Measurements from ENCODE around the gene DNASE2B.

DNASE2B gene

GRCh38 chr1:84398175-84399155 lies at the start of gene DNASE2B:
Gene DNASE2B (plus strand): TSS chr1:84398484. CDS start chr1:84398565, 81 bp downstream.
- in situ Hi-C loops (cut with HindIII; ENCODE audit: low sequenced_read_pairs), result no loop called here

- in situ Hi-C loops (cut with HindIII; ENCODE audit: low sequenced_read_pairs), result no loop called here
Measured at GRCh38 chr1:84348759-84349158, 49.5 kb upstream of the DNASE2B start.

GRCh38 chr1:84350104-84350503 lies 48.2 kb upstream of the DNASE2B start:
- in situ Hi-C loops (cut with HindIII; ENCODE audit: low sequenced_read_pairs), result no loop called here

- in situ Hi-C loops (cut with HindIII; ENCODE audit: low sequenced_read_pairs), result no loop called here
Measured at GRCh38 chr1:84350550-84350949, 47.7 kb upstream of the DNASE2B start.

GRCh38 chr1:84352298-84353106 lies 45.8 kb upstream of the DNASE2B start:
- in situ Hi-C loops (cut with HindIII; ENCODE audit: low sequenced_read_pairs), result no loop called here

- in situ Hi-C loops (cut with HindIII; ENCODE audit: low sequenced_read_pairs), result no loop called here
Measured at GRCh38 chr1:84353695-84354094, 44.6 kb upstream of the DNASE2B start.

- in situ Hi-C loops (cut with HindIII; ENCODE audit: low sequenced_read_pairs), result no loop called here
Measured at GRCh38 chr1:84355556-84355955, 42.7 kb upstream of the DNASE2B start.

GRCh38 chr1:84356881-84357280 lies 41.4 kb upstream of the DNASE2B start:
- in situ Hi-C loops (cut with HindIII; ENCODE audit: low sequenced_read_pairs), result no loop called here

GRCh38 chr1:84358695-84359094 lies 39.6 kb upstream of the DNASE2B start:
- in situ Hi-C loops (cut with HindIII; ENCODE audit: low sequenced_read_pairs), result no loop called here

GRCh38 chr1:84360316-84360715 lies 38.0 kb upstream of the DNASE2B start:
- in situ Hi-C loops (cut with HindIII; ENCODE audit: low sequenced_read_pairs), result no loop called here

GRCh38 chr1:84361796-84362195 lies 36.5 kb upstream of the DNASE2B start:
- in situ Hi-C loops (cut with HindIII; ENCODE audit: low sequenced_read_pairs), result no loop called here

- in situ Hi-C loops (cut with HindIII; ENCODE audit: low sequenced_read_pairs), result no loop called here
Measured at GRCh38 chr1:84363019-84363418, 35.3 kb upstream of the DNASE2B start.

GRCh38 chr1:84363622-84364021 lies 34.7 kb upstream of the DNASE2B start:
- in situ Hi-C loops (cut with HindIII; ENCODE audit: low sequenced_read_pairs), result no loop called here

- in situ Hi-C loops (cut with HindIII; ENCODE audit: low sequenced_read_pairs), result no loop called here
Measured at GRCh38 chr1:84365225-84366221, 32.8 kb upstream of the DNASE2B start.

- in situ Hi-C loops (cut with HindIII; ENCODE audit: low sequenced_read_pairs), result no loop called here
Measured at GRCh38 chr1:84366786-84367185, 31.5 kb upstream of the DNASE2B start.

GRCh38 chr1:84367219-84367618 lies 31.1 kb upstream of the DNASE2B start:
- in situ Hi-C loops (cut with HindIII; ENCODE audit: low sequenced_read_pairs), result no loop called here

GRCh38 chr1:84368441-84368840 lies 29.8 kb upstream of the DNASE2B start:
- in situ Hi-C loops (cut with HindIII; ENCODE audit: low sequenced_read_pairs), result no loop called here

GRCh38 chr1:84370266-84370665 lies 28.0 kb upstream of the DNASE2B start:
- in situ Hi-C loops (cut with HindIII; ENCODE audit: low sequenced_read_pairs), result no loop called here

- in situ Hi-C loops (cut with HindIII; ENCODE audit: low sequenced_read_pairs), result no loop called here
Measured at GRCh38 chr1:84370831-84371394, 27.4 kb upstream of the DNASE2B start.

All from DLD1 (cell line).